Testis (tissue), 2 donors: ENCODE measurements around the gene JAML.
"Not testable (repeated sequence)": the region's sequence is repeated elsewhere in the genome, so short reads cannot be mapped to it uniquely, and the experiment has no call there.

Experiments used
- POLR2A ChIP-seq: fragments of 450-650 bp; IDR thresholded peaks from one replicate; pipeline ENCODE4 v1.6.1; 2017; ENCODE audit warnings: antibody characterized with exemption, mild to moderate bottlenecking, moderate library complexity
- TF ChIP-seq, protein P1 (sequence below), 3 experiments: fragments of 450-650 bp in 2 of 3; fragments of 200-600 bp in 1 of 3; sonication (generic) in 1 of 3; IDR thresholded peaks; one replicate each; pipeline ENCODE4 v1.5.1; 2016 to 2019; ENCODE audit warnings: antibody characterized with exemption in 3 of 3, mild to moderate bottlenecking in 2 of 3, moderate library complexity in 1 of 3

DNA sequence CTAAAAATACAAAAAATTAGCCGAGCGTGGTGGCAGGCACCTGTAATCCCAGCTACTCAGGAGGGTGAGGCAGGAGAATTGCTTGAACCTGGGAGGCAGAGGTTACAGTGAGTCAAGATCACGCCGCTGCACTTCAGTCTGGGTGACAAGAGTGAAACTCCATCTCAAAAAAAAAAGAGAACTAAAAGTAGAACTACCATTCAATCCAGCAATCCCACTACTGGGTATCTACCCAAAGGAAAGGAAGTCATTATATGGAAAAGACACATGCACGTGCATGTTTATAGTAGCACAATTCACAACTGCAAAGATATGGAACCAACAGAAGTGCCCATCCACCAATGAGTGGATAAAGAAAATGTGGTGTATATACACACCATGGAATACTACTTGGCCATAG is 41.1 kb downstream of the JAML start:
- TF ChIP-seq, protein P1, sequence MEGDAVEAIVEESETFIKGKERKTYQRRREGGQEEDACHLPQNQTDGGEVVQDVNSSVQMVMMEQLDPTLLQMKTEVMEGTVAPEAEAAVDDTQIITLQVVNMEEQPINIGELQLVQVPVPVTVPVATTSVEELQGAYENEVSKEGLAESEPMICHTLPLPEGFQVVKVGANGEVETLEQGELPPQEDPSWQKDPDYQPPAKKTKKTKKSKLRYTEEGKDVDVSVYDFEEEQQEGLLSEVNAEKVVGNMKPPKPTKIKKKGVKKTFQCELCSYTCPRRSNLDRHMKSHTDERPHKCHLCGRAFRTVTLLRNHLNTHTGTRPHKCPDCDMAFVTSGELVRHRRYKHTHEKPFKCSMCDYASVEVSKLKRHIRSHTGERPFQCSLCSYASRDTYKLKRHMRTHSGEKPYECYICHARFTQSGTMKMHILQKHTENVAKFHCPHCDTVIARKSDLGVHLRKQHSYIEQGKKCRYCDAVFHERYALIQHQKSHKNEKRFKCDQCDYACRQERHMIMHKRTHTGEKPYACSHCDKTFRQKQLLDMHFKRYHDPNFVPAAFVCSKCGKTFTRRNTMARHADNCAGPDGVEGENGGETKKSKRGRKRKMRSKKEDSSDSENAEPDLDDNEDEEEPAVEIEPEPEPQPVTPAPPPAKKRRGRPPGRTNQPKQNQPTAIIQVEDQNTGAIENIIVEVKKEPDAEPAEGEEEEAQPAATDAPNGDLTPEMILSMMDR (IDR thresholded peaks at IDR 0.05): not testable (repeated sequence)
- TF ChIP-seq POLR2A: not testable (repeated sequence)
